Endothelial cell of umbilical vein (primary cell): ENCODE measurements around the gene TRIM49D2. TPM values are rescaled to one million over a fixed set of nuclear protein-coding genes. Genes with fewer than 3 reads are reported as not detected.
"Not testable (repeated sequence)": the region's sequence is repeated elsewhere in the genome, so short reads cannot be mapped to it uniquely, and the experiment has no call there.

Source experiments
- Bru-seq: library from RNA; stranded (reverse); fragments of 400-500 nt; gene quantifications from one replicate; lab custom pipeline; 2021; lab: Mats Ljungman, UMichigan
- BruChase-seq, 2 experiments: library from RNA; stranded (reverse); fragments of 400-500 nt; gene quantifications; one replicate each; lab custom pipeline; 2021; lab: Mats Ljungman, UMichigan
- BruUV-seq: library from RNA; stranded (reverse); fragments of 400-500 nt; replicated peaks from 2 replicates; lab custom pipeline; 2021; lab: Mats Ljungman, UMichigan
- CTCF ChIA-PET: fragments of 300-600, 350-600 bp; sonication (Branson Sonifier 250); formaldehyde crosslinking; loops from one replicate; lab custom pipeline; 2021; ENCODE audit warnings: antibody characterized with exemption, inconsistent platforms; lab: Charles Lee
- POLR2A ChIA-PET: fragments of 300-600, 350-600 bp; sonication (Branson Sonifier 250); formaldehyde crosslinking; loops from one replicate; lab custom pipeline; 2021; ENCODE audit warnings: antibody characterized with exemption, inconsistent platforms; lab: Charles Lee
- DNase-seq: peaks from one replicate; pipeline ENCODE4 v3.0.0-alpha.2; 2011; ENCODE audit warnings: low read depth, low spot score
- FAIRE-seq: peaks from 2 replicates; lab custom pipeline; 2011; peaks lifted over from hg19 to GRCh38; lab: Jason Lieb, UNC
- H2AFZ ChIP-seq: 2 replicates; pipeline ENCODE4 v1.6.0; 2012; ENCODE audit warnings: low read depth, low read length, control low read depth, inconsistent platforms
- H3K27ac ChIP-seq: 2 replicates; pipeline ENCODE4 v1.5.1; 2011; ENCODE audit warnings: low read depth, mild to moderate bottlenecking, control low read depth, low read length, moderate library complexity; ENCODE audit not compliant: insufficient read depth
- H3K27me3 ChIP-seq, 2 experiments: 2 replicates each; pipeline versions ENCODE4 v1.6.0 to v1.6.1; 2011; ENCODE audit warnings: low read length in 2 of 2, mixed read lengths in 1 of 2; ENCODE audit not compliant: control insufficient read depth in 2 of 2, insufficient read depth in 2 of 2
- H3K36me3 ChIP-seq, 2 experiments: 2 replicates in 1 of 2; 3 replicates in 1 of 2; pipeline ENCODE4 v1.5.1; 2011; ENCODE audit warnings: low read length in 2 of 2, mild to moderate bottlenecking in 1 of 2, moderate library complexity in 1 of 2; ENCODE audit not compliant: control insufficient read depth in 2 of 2, insufficient read depth in 2 of 2; ENCODE audit errors: extremely low read depth in 1 of 2
- H3K4me1 ChIP-seq: 3 replicates; pipeline ENCODE4 v1.5.1; 2011; ENCODE audit warnings: mild to moderate bottlenecking, low read length; ENCODE audit not compliant: control insufficient read depth, insufficient read depth; ENCODE audit errors: extremely low read depth
- H3K4me2 ChIP-seq: 2 replicates; pipeline ENCODE4 v1.6.1; 2011; ENCODE audit warnings: low read length, control low read depth, mixed read lengths; ENCODE audit not compliant: insufficient read depth
- H3K4me3 ChIP-seq, 3 experiments: fragments of 200-600 bp in 1 of 3; sonication (generic), shearing (Covaris generic) in 1 of 3; replicated peaks in 1 of 3; 2 replicates each; pipeline ENCODE4 v1.5.1; 2011 to 2016; ENCODE audit warnings: control low read depth in 3 of 3, low read length in 3 of 3, mild to moderate bottlenecking in 2 of 3, inconsistent platforms in 1 of 3, low read depth in 1 of 3, moderate library complexity in 1 of 3; ENCODE audit not compliant: insufficient read depth in 1 of 3
- H3K79me2 ChIP-seq: 2 replicates; pipeline ENCODE4 v1.6.0; 2012; ENCODE audit warnings: low read length, inconsistent platforms; ENCODE audit not compliant: control insufficient read depth, insufficient read depth
- H3K9ac ChIP-seq: replicated peaks from 2 replicates; pipeline ENCODE3; 2011; ENCODE audit warnings: low read length, control low read depth; ENCODE audit not compliant: insufficient read depth; ENCODE audit errors: extremely low read depth
- H3K9me1 ChIP-seq: replicated peaks from 3 replicates; pipeline ENCODE4 v1.6.0; 2011; ENCODE audit warnings: mild to moderate bottlenecking, low read length; ENCODE audit not compliant: control insufficient read depth, insufficient read depth; ENCODE audit errors: extremely low read depth
- H3K9me3 ChIP-seq: replicated peaks from 2 replicates; pipeline ENCODE4 v1.5.1; 2012; ENCODE audit warnings: low read length, inconsistent platforms; ENCODE audit not compliant: control insufficient read depth, insufficient read depth
- H4K20me1 ChIP-seq: replicated peaks from 2 replicates; pipeline ENCODE3; 2011; ENCODE audit warnings: mild to moderate bottlenecking, low read length; ENCODE audit not compliant: control insufficient read depth, insufficient read depth; ENCODE audit errors: extremely low read depth
- dilution Hi-C: fragments of 300-500 bp; cut with MboI; formaldehyde crosslinking; loops from one replicate; pipeline ENCODE4 v1.15.0; 2019; ENCODE audit warnings: low sequenced_read_pairs; ENCODE audit not compliant: extremely low pct_ligation_motif_present
- intact Hi-C: fragments of 100-400 bp; cut with micrococcal nuclease; formaldehyde crosslinking; loops from one replicate; pipeline ENCODE4 v1.10.0; 2022
- long read RNA-seq: library from polyadenylated mRNA; stranded (forward); transcript quantifications from one replicate; pipeline ENCODE4 v2.0.0, GENCODE V29; 2021
- polyA minus RNA-seq, 3 experiments: library from RNA; depleted of rRNA, polyadenylated mRNA; stranded (reverse); fragments of >200 nt; gene quantifications; 1 replicate in 1 of 3; 2 replicates in 2 of 3; pipeline ENCODE4 v1.2.3, GENCODE V29; 2011
- polyA plus RNA-seq, 4 experiments: library from polyadenylated mRNA; depleted of rRNA in 3 of 4; stranded (reverse) in 3 of 4; unstranded in 1 of 4; fragments of >200 nt; gene quantifications; 2 replicates each; pipeline versions ENCODE4 v1.2.1 to v1.2.3, GENCODE V29; 2011 to 2012; ENCODE audit warnings: missing spikeins in 1 of 4
- total RNA-seq: library from RNA; stranded (reverse); gene quantifications from 2 replicates; pipeline ENCODE4 v1.2.3, GENCODE V29; 2021

Gene TRIM49D2, protein sequence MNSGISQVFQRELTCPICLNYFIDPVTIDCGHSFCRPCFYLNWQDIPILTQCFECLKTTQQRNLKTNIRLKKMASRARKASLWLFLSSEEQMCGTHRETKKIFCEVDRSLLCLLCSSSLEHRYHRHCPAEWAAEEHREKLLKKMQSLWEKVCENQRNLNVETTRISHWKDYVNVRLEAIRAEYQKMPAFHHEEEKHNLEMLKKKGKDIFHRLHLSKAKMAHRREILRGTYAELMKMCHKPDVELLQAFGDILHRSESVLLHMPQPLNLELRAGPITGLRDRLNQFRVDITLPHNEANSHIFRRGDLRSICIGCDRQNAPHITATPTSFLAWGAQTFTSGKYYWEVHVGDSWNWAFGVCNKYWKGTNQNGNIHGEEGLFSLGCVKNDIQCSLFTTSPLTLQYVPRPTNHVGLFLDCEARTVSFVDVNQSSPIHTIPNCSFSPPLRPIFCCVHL
- not detected in 2 replicates for total RNA-seq
- not detected in 2 replicates for polyA plus RNA-seq
- polyA plus RNA-seq (2011; cell fraction: cytosol; rRNA removed) = not detected in 2 replicates
- polyA plus RNA-seq (2011; cell fraction: nucleus; rRNA removed) = not detected in 2 replicates
- polyA plus RNA-seq (2012) = not detected in 2 replicates
- polyA minus RNA-seq = not detected in 2 replicates
- not detected for polyA minus RNA-seq (2011; cell fraction: cytosol; rRNA and poly(A)+ RNA removed)
- not detected in 2 replicates for polyA minus RNA-seq (2011; cell fraction: nucleus; rRNA and poly(A)+ RNA removed)
- not detected for Bru-seq, nascent RNA
- BruChase-seq, experiment 1, labeled RNA remaining after a 6-hour chase = not detected
- not detected for BruChase-seq, experiment 2, labeled RNA remaining after a 2-hour chase
- long read RNA-seq = 0 reads

DNA sequence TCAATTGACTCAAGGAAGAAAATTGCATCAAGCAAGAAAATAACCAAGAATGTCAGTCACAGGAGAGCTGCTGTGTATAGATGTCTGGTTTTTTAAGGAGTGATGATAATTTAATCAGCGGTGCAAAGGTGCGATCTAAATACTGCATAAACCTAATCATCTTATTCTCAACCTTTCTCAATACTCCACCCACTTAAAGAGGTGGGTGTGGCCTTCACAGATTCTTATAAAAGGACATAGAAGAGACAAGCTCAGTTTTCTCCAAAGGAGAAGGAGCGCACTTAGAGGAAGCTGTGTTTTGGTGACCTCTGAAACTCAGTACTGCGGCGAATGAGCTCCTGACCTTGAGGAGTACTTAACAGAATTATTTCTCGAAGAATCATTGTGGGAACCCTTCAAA, at the start of gene TRIM49D2:
Gene TRIM49D2, plus strand, starts transcription at position 301 of the 400 bp plus-strand sequence. CDS start 2,698 bp downstream, outside the sequence.
- H3K36me3 ChIP-seq, H3K27me3 ChIP-seq, H2AFZ ChIP-seq, H4K20me1 ChIP-seq, BruUV-seq, H3K9me1 ChIP-seq, FAIRE-seq, dilution Hi-C loops, H3K4me2 ChIP-seq, H3K27ac ChIP-seq, H3K9me3 ChIP-seq, H3K79me2 ChIP-seq, POLR2A ChIA-PET, H3K4me1 ChIP-seq, H3K4me3 ChIP-seq, intact Hi-C loops, CTCF ChIA-PET, H3K9ac ChIP-seq, DNase-seq: not testable (repeated sequence)

DNA sequence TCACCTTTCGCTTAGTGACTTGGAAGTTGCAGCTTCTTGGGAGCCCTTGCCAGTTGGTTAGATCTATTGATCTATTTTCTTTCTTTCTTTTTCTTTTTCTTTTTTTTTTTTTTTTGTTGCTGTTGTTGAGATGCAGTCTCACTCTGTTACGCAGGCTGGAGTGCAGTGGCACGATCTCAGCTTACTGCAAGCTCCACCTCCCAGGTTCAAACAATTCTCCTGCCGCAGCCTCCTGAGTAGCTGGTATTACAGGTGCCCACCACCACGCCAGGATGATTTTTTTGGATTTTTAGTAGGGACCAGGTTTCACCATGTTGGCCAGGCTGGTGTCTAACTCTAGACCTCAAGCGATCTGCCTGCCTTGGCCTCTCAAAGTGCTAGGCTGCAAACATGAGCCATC, 46.4 kb upstream of the TRIM49D2 start:
- H3K36me3 ChIP-seq, H3K4me1 ChIP-seq, FAIRE-seq, H3K27me3 ChIP-seq, H2AFZ ChIP-seq, H4K20me1 ChIP-seq, H3K4me2 ChIP-seq, BruUV-seq, CTCF ChIA-PET, H3K27ac ChIP-seq, dilution Hi-C loops, H3K79me2 ChIP-seq, H3K9me3 ChIP-seq, DNase-seq, H3K9ac ChIP-seq, intact Hi-C loops, POLR2A ChIA-PET, H3K4me3 ChIP-seq, H3K9me1 ChIP-seq: not testable (repeated sequence)

GRCh38 chr11:89893245-89893644, 30.6 kb upstream of the TRIM49D2 start:
- DNase-seq, H3K9ac ChIP-seq, H3K36me3 ChIP-seq, CTCF ChIA-PET, H3K4me2 ChIP-seq, H3K79me2 ChIP-seq, intact Hi-C loops, H3K9me3 ChIP-seq, H3K4me3 ChIP-seq, BruUV-seq, H3K27me3 ChIP-seq, H3K27ac ChIP-seq, H3K4me1 ChIP-seq, H2AFZ ChIP-seq, H3K9me1 ChIP-seq, POLR2A ChIA-PET, H4K20me1 ChIP-seq, dilution Hi-C loops: not testable (repeated sequence)
- FAIRE-seq = peak; percentile 75

- POLR2A ChIA-PET, H3K9me1 ChIP-seq: not testable (repeated sequence)
Measured at GRCh38 chr11:89900809-89901208, 23.1 kb upstream of the TRIM49D2 start.

More at GRCh38 chr11:89900809-89901208, 23.1 kb upstream of the TRIM49D2 start:
- H3K27me3 ChIP-seq, H3K79me2 ChIP-seq, H3K4me1 ChIP-seq, CTCF ChIA-PET, H3K4me2 ChIP-seq, intact Hi-C loops, H3K9me3 ChIP-seq, BruUV-seq, H3K27ac ChIP-seq, dilution Hi-C loops, H2AFZ ChIP-seq, FAIRE-seq, H3K9ac ChIP-seq, H3K36me3 ChIP-seq, DNase-seq, H3K4me3 ChIP-seq, H4K20me1 ChIP-seq: not testable (repeated sequence)
